D721Med (cell line): Measurements from ENCODE around the gene PDE7B.
"Not testable (repeated sequence)": the region's sequence is repeated elsewhere in the genome, so short reads cannot be mapped to it uniquely, and the experiment has no call there.

ENCODE experiments used
- DNase-seq: peaks from one replicate; pipeline ENCODE4 v3.0.0; 2011; ENCODE audit warnings: low spot score; ENCODE audit not compliant: insufficient read length
- FAIRE-seq: peaks from 2 replicates; lab custom pipeline; 2011; peaks lifted over from hg19 to GRCh38; lab: Jason Lieb, UNC
- CTCF ChIP-seq: IDR thresholded peaks from 2 replicates; pipeline ENCODE4 v1.5.1; 2012; ENCODE audit warnings: mild to moderate bottlenecking, control low read depth; ENCODE audit not compliant: insufficient read depth; ENCODE audit errors: missing control alignments

PDE7B gene

DNA sequence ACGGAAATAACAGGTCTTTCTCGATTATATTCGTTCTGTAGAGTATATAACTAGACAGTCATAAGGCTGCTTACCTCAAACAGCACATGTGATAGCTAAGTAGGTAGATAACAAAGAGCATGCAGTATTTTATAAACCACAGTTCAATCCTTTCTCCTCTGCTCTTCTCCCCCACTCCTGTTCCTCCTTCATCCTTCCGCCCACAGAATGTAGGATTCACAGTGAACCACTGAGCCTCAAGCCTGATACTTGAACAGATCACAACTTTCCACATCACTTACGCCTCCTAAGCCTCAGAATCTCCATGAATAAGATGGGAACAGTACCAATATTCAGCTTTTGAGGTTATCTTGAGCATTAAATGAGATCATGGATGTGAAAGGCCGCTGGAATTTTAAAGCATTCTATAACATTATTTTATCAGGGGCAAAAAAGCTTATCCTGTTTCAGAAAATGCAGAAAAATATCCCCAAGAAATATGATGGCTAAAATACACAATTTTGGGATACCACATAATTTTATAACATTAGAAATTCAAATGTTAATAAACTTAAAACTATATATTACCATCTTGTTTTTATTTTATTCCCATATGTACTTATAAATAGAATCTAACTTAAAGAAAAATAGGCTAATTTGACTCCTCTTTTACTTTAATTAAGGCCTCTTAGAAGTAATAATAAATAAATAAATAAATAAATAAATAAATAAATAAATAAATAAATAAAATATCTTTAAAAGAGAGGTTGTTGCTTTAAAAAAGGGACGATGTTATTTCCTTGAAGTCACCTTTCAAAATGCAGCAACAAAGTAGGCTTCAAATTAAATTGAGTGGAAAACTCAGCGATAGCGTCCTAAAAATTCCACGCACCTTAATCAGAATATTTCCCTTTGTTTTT is 365.3 kb downstream of the PDE7B start:
- peak; percentile 6 for FAIRE-seq
- no peak for TF ChIP-seq CTCF
- DNase-seq = no peak

DNA sequence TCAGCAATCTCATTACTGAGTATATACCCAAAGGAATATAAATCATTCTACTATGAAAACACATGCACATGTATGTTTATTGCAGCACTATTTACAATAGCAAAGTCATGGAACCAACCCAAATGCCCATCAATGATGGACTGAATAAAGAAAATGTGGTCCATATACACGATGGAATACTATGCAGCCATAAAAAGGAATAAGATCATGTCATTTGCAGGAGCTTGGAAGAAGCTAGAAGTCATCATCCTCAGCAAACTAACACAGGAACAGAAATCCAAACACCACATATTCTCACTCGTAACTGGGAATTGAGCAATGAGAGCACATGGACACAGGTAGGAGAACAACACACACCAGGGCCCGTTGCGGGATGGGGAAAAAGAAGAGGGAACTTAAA is 373.5 kb downstream of the PDE7B start:
- DNase-seq, FAIRE-seq: not testable (repeated sequence)

DNA sequence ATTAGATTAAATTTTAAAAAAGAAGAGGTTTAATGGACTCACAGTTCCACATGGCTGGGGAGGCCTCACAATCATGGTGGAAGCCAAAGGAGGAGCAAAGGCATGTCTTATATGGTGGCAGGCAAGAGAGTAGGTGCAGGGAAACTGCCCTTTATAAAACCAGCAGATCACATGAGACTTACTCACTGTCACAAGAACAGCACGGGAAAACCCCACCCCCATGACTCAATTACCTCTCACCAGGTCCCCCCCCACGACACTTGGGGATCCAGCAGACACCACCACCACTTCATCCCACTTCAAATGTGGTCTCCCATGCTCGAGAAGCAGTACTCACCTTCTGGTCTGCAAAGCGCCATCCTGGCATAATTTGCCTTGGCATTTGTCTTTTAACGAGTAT is 374.0 kb downstream of the PDE7B start:
- FAIRE-seq (no peak), DNase-seq (no peak)
- no peak for TF ChIP-seq CTCF

DNA sequence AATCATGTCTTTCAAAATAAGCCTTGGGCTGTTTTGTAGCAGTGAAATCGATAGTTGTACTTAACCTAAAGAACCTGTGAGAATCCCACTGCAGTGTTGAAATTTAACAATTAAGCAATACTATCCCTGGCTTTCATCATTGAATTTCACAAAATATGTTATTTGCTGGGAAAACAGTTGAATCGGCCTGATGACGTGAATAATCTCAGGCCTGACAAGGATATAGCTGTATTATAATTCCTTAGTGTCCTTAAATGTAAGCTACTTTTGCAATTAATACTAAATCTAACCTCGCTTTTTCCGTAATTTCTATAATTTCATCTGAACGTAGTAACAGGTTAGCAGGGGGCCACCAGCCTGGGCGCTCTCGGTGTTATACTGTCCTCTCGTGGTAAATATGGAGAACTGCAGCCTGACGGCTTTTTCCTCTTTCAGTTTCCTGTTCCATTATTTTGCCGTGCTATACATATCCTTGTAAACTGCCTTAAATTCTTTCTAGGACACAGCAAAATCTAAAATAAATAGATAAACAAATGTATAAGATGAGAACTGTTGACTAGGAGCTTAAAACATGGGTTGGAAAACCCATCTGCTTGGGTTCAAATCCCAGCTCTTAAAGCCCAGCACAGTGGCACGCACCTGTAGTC is 374.6 kb downstream of the PDE7B start:
- peak; percentile 98 for TF ChIP-seq CTCF
- DNase-seq (no peak), FAIRE-seq (no peak)

DNA sequence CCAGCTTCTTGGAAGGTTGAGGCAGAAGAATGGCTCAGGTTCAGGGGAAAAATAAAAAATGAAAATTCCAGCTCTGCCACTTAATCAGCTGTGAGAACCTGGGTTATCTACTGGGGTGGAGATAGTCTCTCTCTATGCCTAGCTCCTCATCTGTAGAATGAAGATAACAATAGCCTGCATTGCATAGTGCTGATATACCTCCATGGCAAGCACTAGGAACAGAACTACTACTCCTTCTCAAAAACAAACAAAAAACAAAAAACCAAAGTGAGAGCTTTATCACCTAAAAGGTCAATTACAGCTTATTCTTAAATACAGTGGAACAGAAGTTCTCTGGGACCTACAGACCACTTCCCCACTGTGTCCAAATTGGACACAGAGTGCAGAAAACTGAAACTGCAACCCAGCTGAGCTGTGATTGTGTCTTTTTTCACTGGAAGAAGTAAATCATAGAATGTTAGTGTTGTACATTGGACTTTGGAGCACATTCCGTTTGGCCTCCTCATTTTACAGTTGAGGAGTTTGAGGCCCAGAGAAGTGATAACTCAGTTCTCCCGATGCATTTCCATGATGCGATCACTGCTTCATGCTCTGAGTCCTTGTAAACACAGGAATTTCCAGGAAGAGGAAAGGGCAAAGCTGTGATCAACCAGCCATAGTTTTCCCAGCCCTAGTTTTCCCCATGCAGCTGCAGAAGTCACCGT is 375.3 kb downstream of the PDE7B start:
- no peak for FAIRE-seq
- no peak for TF ChIP-seq CTCF
- no peak for DNase-seq

DNA sequence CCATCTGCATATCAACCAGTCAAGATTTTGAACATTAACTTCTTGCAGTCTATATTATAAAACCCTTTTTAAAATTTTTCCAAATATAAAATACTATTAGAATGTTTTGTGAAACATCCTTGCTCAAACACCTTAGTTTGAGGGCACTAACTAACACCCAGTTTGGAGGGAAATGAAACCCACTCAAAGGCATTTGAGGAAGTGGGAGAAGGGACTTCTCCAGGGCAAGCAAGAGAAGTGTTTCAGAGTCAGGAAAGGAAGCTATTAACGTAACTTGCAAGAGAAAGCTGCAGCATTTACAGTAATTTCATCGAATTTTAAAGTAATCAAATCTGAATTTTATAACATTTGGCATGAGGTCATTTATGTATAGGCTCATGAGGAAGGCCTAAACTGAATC is 377.3 kb downstream of the PDE7B start:
- TF ChIP-seq CTCF = no peak
- DNase-seq = no peak
- FAIRE-seq = no peak

GRCh38 chr6:136230219-136230853 is 378.8 kb downstream of the PDE7B start:
- DNase-seq = no peak
- FAIRE-seq = peak; percentile 85
- no peak for TF ChIP-seq CTCF
